Neural progenitor cell (in vitro differentiated cells): Measurements from ENCODE around the gene SPTBN2.

Experiments used
- EZH2phosphoT487 ChIP-seq: fragments of 200-600 bp; sonication (generic); IDR thresholded peaks from 2 replicates; pipeline ENCODE4 v1.6.1; 2017; ENCODE audit warnings: antibody characterized with exemption
- TF ChIP-seq, protein P1 (sequence below): fragments of 200-600 bp; sonication (generic); IDR thresholded peaks from 2 replicates; pipeline ENCODE4 v1.5.1; 2017; ENCODE audit warnings: antibody characterized with exemption, mild to moderate bottlenecking

- TF ChIP-seq, protein P1, sequence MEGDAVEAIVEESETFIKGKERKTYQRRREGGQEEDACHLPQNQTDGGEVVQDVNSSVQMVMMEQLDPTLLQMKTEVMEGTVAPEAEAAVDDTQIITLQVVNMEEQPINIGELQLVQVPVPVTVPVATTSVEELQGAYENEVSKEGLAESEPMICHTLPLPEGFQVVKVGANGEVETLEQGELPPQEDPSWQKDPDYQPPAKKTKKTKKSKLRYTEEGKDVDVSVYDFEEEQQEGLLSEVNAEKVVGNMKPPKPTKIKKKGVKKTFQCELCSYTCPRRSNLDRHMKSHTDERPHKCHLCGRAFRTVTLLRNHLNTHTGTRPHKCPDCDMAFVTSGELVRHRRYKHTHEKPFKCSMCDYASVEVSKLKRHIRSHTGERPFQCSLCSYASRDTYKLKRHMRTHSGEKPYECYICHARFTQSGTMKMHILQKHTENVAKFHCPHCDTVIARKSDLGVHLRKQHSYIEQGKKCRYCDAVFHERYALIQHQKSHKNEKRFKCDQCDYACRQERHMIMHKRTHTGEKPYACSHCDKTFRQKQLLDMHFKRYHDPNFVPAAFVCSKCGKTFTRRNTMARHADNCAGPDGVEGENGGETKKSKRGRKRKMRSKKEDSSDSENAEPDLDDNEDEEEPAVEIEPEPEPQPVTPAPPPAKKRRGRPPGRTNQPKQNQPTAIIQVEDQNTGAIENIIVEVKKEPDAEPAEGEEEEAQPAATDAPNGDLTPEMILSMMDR: no peak
- TF ChIP-seq EZH2phosphoT487: no peak
Measured at GRCh38 chr11:66683877-66684276, 45.1 kb downstream of the SPTBN2 start.
